Neuron (in vitro differentiated cells): Measurements from ENCODE around the gene RGS7.

ENCODE experiments used
- H2AFZ ChIP-seq: one replicate; pipeline ENCODE4 v1.6.1; 2013; ENCODE audit warnings: low read depth, mild to moderate bottlenecking, inconsistent platforms, low read length, moderate library complexity
- H3K27me3 ChIP-seq: one replicate; pipeline ENCODE4 v1.6.1; 2013; ENCODE audit warnings: low read length; ENCODE audit not compliant: insufficient read depth
- H3K36me3 ChIP-seq: one replicate; pipeline ENCODE4 v1.6.1; 2013; ENCODE audit warnings: low read length; ENCODE audit not compliant: insufficient read depth
- H3K4me1 ChIP-seq: one replicate; pipeline ENCODE4 v1.6.1; 2013; ENCODE audit warnings: low read length; ENCODE audit not compliant: insufficient read depth
- H3K4me3 ChIP-seq: 2 replicates; pipeline ENCODE4 v1.5.1; 2013; ENCODE audit warnings: mild to moderate bottlenecking, low read length, moderate library complexity
- H3K9me3 ChIP-seq: one replicate; pipeline ENCODE4 v1.6.1; 2013; ENCODE audit warnings: low read length

The RGS7 gene

GRCh38 chr1:241048622-241049021 is 308.4 kb downstream of the RGS7 start:
- H3K27me3 ChIP-seq, result no peaks in the 10 kb centered on the region
- no peaks in the 10 kb centered on the region for H3K4me1 ChIP-seq
- no peak overlapping the region for H3K4me3 ChIP-seq
- H3K9me3 ChIP-seq, result no peaks in the 10 kb centered on the region
- no peak overlapping the region for H2AFZ ChIP-seq
- H3K36me3 ChIP-seq, result no peaks in the 10 kb centered on the region

GRCh38 chr1:241045659-241046058 is 311.3 kb downstream of the RGS7 start:
- H3K27me3 ChIP-seq, result no peaks in the 10 kb centered on the region
- H3K4me3 ChIP-seq, result no peak overlapping the region
- H3K9me3 ChIP-seq, result no peaks in the 10 kb centered on the region
- H3K4me1 ChIP-seq, result no peaks in the 10 kb centered on the region
- no peak overlapping the region for H2AFZ ChIP-seq
- no peaks in the 10 kb centered on the region for H3K36me3 ChIP-seq

- no peaks in the 10 kb centered on the region for H3K27me3 ChIP-seq
- no peak overlapping the region for H2AFZ ChIP-seq
- no peaks in the 10 kb centered on the region for H3K9me3 ChIP-seq
- no peak overlapping the region for H3K4me3 ChIP-seq
- no peaks in the 10 kb centered on the region for H3K36me3 ChIP-seq
- H3K4me1 ChIP-seq, result peaks cover 5% of the 10 kb centered on the region
Measured at GRCh38 chr1:241034203-241034936, 322.6 kb downstream of the RGS7 start.

- H3K4me3 ChIP-seq, result no peak overlapping the region
- no peak overlapping the region for H2AFZ ChIP-seq
- H3K27me3 ChIP-seq, result no peaks in the 10 kb centered on the region
- H3K9me3 ChIP-seq, result no peaks in the 10 kb centered on the region
- H3K36me3 ChIP-seq, result no peaks in the 10 kb centered on the region
- no peaks in the 10 kb centered on the region for H3K4me1 ChIP-seq
Measured at GRCh38 chr1:241024834-241025233, 332.2 kb downstream of the RGS7 start.

- Histone ChIP-seq H3K27me3 (no peaks in the 10 kb centered on the region), H3K4me1 (no peaks in the 10 kb centered on the region), H3K36me3 (no peaks in the 10 kb centered on the region), H3K9me3 (no peaks in the 10 kb centered on the region), H2AFZ (no peak overlapping the region), H3K4me3 (no peak overlapping the region)
Measured at GRCh38 chr1:241022366-241022765, 334.6 kb downstream of the RGS7 start.

GRCh38 chr1:241020851-241021697 is 335.9 kb downstream of the RGS7 start:
- no peak overlapping the region for H3K4me3 ChIP-seq
- no peaks in the 10 kb centered on the region for H3K27me3 ChIP-seq
- no peaks in the 10 kb centered on the region for H3K4me1 ChIP-seq
- no peak overlapping the region for H2AFZ ChIP-seq
- H3K36me3 ChIP-seq, result no peaks in the 10 kb centered on the region
- no peaks in the 10 kb centered on the region for H3K9me3 ChIP-seq

GRCh38 chr1:241012708-241013340 is 344.2 kb downstream of the RGS7 start:
- no peak overlapping the region for H3K4me3 ChIP-seq
- no peak overlapping the region for H2AFZ ChIP-seq
- no peaks in the 10 kb centered on the region for H3K27me3 ChIP-seq
- H3K9me3 ChIP-seq, result no peaks in the 10 kb centered on the region
- H3K36me3 ChIP-seq, result no peaks in the 10 kb centered on the region
- no peaks in the 10 kb centered on the region for H3K4me1 ChIP-seq

- no peak overlapping the region for H2AFZ ChIP-seq
- H3K27me3 ChIP-seq, result no peaks in the 10 kb centered on the region
- H3K9me3 ChIP-seq, result no peaks in the 10 kb centered on the region
- H3K36me3 ChIP-seq, result no peaks in the 10 kb centered on the region
- no peaks in the 10 kb centered on the region for H3K4me1 ChIP-seq
- no peak overlapping the region for H3K4me3 ChIP-seq
Measured at GRCh38 chr1:241007668-241008067, 349.3 kb downstream of the RGS7 start.

GRCh38 chr1:240999826-241000225 is 357.2 kb downstream of the RGS7 start:
- H3K9me3 ChIP-seq, result no peaks in the 10 kb centered on the region
- no peak overlapping the region for H3K4me3 ChIP-seq
- no peaks in the 10 kb centered on the region for H3K4me1 ChIP-seq
- H3K27me3 ChIP-seq, result no peaks in the 10 kb centered on the region
- H2AFZ ChIP-seq, result no peak overlapping the region
- H3K36me3 ChIP-seq, result no peaks in the 10 kb centered on the region

- H3K4me1 ChIP-seq, result no peaks in the 10 kb centered on the region
- no peaks in the 10 kb centered on the region for H3K36me3 ChIP-seq
- H2AFZ ChIP-seq, result no peak overlapping the region
- no peak overlapping the region for H3K4me3 ChIP-seq
- H3K9me3 ChIP-seq, result no peaks in the 10 kb centered on the region
- H3K27me3 ChIP-seq, result no peaks in the 10 kb centered on the region
Measured at GRCh38 chr1:240998441-240999015, 358.5 kb downstream of the RGS7 start.

GRCh38 chr1:240998024-240998423 is 359.0 kb downstream of the RGS7 start:
- Histone ChIP-seq H3K9me3 (no peaks in the 10 kb centered on the region), H3K36me3 (no peaks in the 10 kb centered on the region), H2AFZ (no peak overlapping the region), H3K27me3 (no peaks in the 10 kb centered on the region), H3K4me3 (no peak overlapping the region), H3K4me1 (no peaks in the 10 kb centered on the region)

- no peak overlapping the region for H2AFZ ChIP-seq
- H3K27me3 ChIP-seq, result no peaks in the 10 kb centered on the region
- H3K4me1 ChIP-seq, result no peaks in the 10 kb centered on the region
- H3K36me3 ChIP-seq, result no peaks in the 10 kb centered on the region
- no peaks in the 10 kb centered on the region for H3K9me3 ChIP-seq
- H3K4me3 ChIP-seq, result no peak overlapping the region
Measured at GRCh38 chr1:240993004-240993403, 364.0 kb downstream of the RGS7 start.

GRCh38 chr1:240991230-240991629 is 365.8 kb downstream of the RGS7 start:
- Histone ChIP-seq H3K27me3 (no peaks in the 10 kb centered on the region), H3K4me3 (no peak overlapping the region), H2AFZ (no peak overlapping the region), H3K9me3 (no peaks in the 10 kb centered on the region), H3K4me1 (no peaks in the 10 kb centered on the region), H3K36me3 (no peaks in the 10 kb centered on the region)
